ENCODE data around the gene ZBED5. TPM values are rescaled to one million over a fixed set of nuclear protein-coding genes. Genes with fewer than 3 reads are reported as not detected.
"Not testable (repeated sequence)": the region's sequence is repeated elsewhere in the genome, so short reads cannot be mapped to it uniquely, and the experiment has no call there.

The ZBED5 gene
- total RNA-seq, 2 experiments from 2014 or later: 71.1 to 72.0 TPM

DNA sequence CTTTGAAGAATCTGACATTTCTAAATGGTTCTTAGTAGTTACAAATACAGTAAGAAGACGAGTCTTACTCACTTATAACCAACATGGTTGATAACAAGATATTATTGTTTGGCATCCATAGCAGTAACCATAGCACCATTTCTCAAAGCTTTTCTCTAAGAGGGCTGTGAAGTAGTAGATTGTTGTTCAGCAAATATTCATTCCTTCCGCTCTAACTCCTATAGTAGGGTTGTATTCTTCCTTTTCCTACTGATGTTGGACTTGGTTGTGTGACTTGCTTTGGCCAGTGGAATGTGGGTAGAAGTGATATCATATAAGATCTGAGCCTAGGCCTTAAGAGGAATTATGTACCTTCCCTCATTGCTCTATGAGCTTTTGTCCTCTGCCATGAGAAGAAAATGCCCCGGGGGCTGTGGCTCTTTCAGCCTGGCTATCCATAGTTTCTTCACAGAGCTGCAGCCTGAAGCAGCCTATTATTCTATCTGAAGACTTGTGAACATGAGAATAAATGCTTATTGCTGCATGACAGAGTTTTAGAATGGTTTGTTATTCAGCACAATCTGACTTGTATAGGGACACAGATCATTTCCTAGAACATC, 28.9 kb upstream of the ZBED5 start:
- CTCF ChIA-PET: interaction anchor here (1.3 kb wide), 1 partner anchor 8 kb away, joined by 4 read pairs; no protein-coding TSS in a partner anchor

DNA sequence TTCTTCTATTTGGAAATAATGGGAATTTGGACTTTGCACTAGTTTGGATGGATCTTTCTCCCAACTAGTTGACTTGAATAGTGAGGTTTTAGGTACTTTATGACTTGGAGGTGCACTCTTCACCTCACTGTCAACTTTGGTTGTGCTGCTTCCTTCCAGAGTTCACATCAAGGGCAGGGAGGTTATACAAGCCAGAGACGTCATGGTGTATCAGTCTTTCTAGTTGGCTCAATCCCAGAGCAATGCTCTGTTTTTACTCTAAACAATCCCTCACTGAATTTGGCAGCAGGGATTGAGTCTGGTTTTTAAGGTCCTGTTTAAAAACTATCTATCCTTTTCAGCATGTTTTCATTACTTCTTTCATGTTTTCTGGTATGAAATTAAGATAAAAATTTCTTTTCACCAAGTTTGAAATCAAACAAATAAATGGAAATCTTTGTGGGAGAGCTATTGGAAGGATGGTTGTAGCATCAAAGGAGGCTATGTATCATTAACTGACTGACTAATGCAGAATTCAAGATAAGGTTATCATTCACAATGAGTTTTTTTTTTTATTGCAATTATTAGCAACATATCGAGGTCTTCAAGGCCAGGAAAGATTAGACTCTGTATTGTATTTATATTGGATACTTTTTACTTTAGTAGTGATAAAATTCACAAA, 28.0 kb upstream of the ZBED5 start:
- Histone ChIP-seq H3K9me3 (ENCODE audit: control insufficient read depth in 1 of 2, insufficient read depth in 1 of 2, low read length in 2 of 2) (no peaks in the 10 kb centered on the region), H3K27me3 (ENCODE audit: control insufficient read depth in 1 of 2, insufficient read depth in 2 of 2, low read length in 2 of 2) (no peaks in the 10 kb centered on the region), H3K4me3 (ENCODE audit: low read length) (no peak overlapping the region), H3K4me1 (ENCODE audit: insufficient read depth, low read length) (no peaks in the 10 kb centered on the region), H3K36me3 (ENCODE audit: insufficient read depth, low read length) (no peaks in the 10 kb centered on the region), H3K27ac (ENCODE audit: low read depth in 1 of 2, low read length in 2 of 2) (no peak overlapping the region)
- Mint-ChIP-seq H3K9me3 (peaks cover 10% of the 10 kb centered on the region), H3K4me1 (ENCODE audit: low read depth) (no peaks in the 10 kb centered on the region), H3K4me3 (no peak overlapping the region), H3K27ac (no peak overlapping the region), H3K27me3 (no peaks in the 10 kb centered on the region), H3K36me3 (ENCODE audit: low read depth) (no peaks in the 10 kb centered on the region)
- ChIA-PET POLR2A (no interaction called here), CTCF (no interaction called here)
- TF ChIP-seq, protein P1, sequence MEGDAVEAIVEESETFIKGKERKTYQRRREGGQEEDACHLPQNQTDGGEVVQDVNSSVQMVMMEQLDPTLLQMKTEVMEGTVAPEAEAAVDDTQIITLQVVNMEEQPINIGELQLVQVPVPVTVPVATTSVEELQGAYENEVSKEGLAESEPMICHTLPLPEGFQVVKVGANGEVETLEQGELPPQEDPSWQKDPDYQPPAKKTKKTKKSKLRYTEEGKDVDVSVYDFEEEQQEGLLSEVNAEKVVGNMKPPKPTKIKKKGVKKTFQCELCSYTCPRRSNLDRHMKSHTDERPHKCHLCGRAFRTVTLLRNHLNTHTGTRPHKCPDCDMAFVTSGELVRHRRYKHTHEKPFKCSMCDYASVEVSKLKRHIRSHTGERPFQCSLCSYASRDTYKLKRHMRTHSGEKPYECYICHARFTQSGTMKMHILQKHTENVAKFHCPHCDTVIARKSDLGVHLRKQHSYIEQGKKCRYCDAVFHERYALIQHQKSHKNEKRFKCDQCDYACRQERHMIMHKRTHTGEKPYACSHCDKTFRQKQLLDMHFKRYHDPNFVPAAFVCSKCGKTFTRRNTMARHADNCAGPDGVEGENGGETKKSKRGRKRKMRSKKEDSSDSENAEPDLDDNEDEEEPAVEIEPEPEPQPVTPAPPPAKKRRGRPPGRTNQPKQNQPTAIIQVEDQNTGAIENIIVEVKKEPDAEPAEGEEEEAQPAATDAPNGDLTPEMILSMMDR (IDR thresholded peaks at IDR 0.05): no peak
- DNase-seq (no peak), ATAC-seq (ENCODE audit: poor library complexity) (peak; percentile 62)
- intact Hi-C loops (cut with DNase I, micrococcal nuclease): no loop called here

More for the DNA sequence above, 28.9 kb upstream of the ZBED5 start:
- Mint-ChIP-seq H3K4me1 (ENCODE audit: low read depth) (no peaks in the 10 kb centered on the region), H3K27me3 (no peaks in the 10 kb centered on the region), H3K9me3 (peaks cover 10% of the 10 kb centered on the region), H3K4me3 (no peak overlapping the region), H3K27ac (no peak overlapping the region), H3K36me3 (ENCODE audit: low read depth) (no peaks in the 10 kb centered on the region)
- intact Hi-C loops (cut with DNase I, micrococcal nuclease): no loop called here
- TF ChIP-seq, protein P1 (IDR thresholded peaks at IDR 0.05): no peak
- DNase-seq: no peak
- Histone ChIP-seq H3K36me3 (ENCODE audit: insufficient read depth, low read length) (no peaks in the 10 kb centered on the region), H3K27ac (ENCODE audit: low read depth in 1 of 2, low read length in 2 of 2) (no peak overlapping the region), H3K9me3 (ENCODE audit: control insufficient read depth in 1 of 2, insufficient read depth in 1 of 2, low read length in 2 of 2) (no peaks in the 10 kb centered on the region), H3K27me3 (ENCODE audit: control insufficient read depth in 1 of 2, insufficient read depth in 2 of 2, low read length in 2 of 2) (no peaks in the 10 kb centered on the region), H3K4me3 (ENCODE audit: low read length) (no peak overlapping the region), H3K4me1 (ENCODE audit: insufficient read depth, low read length) (no peaks in the 10 kb centered on the region)
- no peak for ATAC-seq (ENCODE audit: poor library complexity)
- POLR2A ChIA-PET: interaction anchor here (0.6 to 0.7 kb wide), 2 partner anchors 13 to 75 kb away, joined by 3 read pairs; no protein-coding TSS in a partner anchor

DNA sequence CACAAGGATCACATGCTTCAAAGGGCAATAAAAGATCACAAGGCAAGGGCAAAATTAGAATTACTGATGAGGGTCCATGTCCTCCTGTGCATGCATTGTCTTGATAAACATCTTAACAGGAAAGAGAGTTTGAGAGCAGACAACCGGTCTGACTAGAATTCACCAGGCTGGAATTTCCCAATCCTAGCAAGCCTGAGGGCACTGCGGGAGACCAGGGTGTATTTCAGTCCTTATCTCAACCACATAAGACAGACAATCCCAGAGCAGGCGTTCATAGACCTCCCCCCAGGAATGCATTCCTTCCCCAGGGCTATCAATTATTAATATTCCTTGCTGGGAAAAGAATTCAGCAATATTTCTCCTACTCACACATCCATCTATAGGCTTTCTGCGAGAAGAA, 26.4 kb upstream of the ZBED5 start:
- H3K4me3 Mint-ChIP-seq: not testable (repeated sequence)

More for the DNA sequence above, 26.4 kb upstream of the ZBED5 start:
- H3K4me3 ChIP-seq (ENCODE audit: low read length); H3K27ac Mint-ChIP-seq; H3K9me3 Mint-ChIP-seq; H3K27me3 ChIP-seq (ENCODE audit: control insufficient read depth in 1 of 2, insufficient read depth in 2 of 2, low read length in 2 of 2); H3K36me3 Mint-ChIP-seq (ENCODE audit: low read depth); H3K36me3 ChIP-seq (ENCODE audit: insufficient read depth, low read length); CTCF ChIA-PET; H3K27ac ChIP-seq (ENCODE audit: low read depth in 1 of 2, low read length in 2 of 2); ATAC-seq (ENCODE audit: poor library complexity); H3K9me3 ChIP-seq (ENCODE audit: control insufficient read depth in 1 of 2, insufficient read depth in 1 of 2, low read length in 2 of 2); H3K4me1 ChIP-seq (ENCODE audit: insufficient read depth, low read length); H3K4me1 Mint-ChIP-seq (ENCODE audit: low read depth); H3K27me3 Mint-ChIP-seq; POLR2A ChIA-PET; DNase-seq: not testable (repeated sequence)
- intact Hi-C loops (cut with DNase I, micrococcal nuclease): loop anchor here in 1 of 2 experiments (5.0 kb wide), 1 partner anchor 1478 kb away; no protein-coding TSS in a partner anchor

All from CD4-positive, alpha-beta T cell (primary cell).